K562 (cell line): ENCODE results near the gene SHOC1. TPM values are rescaled to one million over a fixed set of nuclear protein-coding genes. Genes with fewer than 3 reads are reported as not detected.

ENCODE experiments used
- ATAC-seq: fragments of 200-7000 bp; cut with Tn5 transposase; 3 replicates; pipeline ENCODE4 v1.9.1; 2020; ENCODE audit warnings: moderate library complexity
- BruUV-seq: library from RNA; stranded (reverse); fragments of 400-500 nt; replicated peaks from 2 replicates; lab custom pipeline; 2021; lab: Mats Ljungman, UMichigan
- CTCF ChIA-PET: fragments of 300-600 bp; formaldehyde crosslinking; extraction: SDS; loops from one replicate; lab custom pipeline; 2021; ENCODE audit warnings: low intra/inter-chr PET ratio; lab: Yijun Ruan, JAX
- POLR2A ChIA-PET: fragments of 300-600, 350-650 bp; sonication (Branson Sonifier 250); formaldehyde crosslinking; extraction: SDS; loops from one replicate; lab custom pipeline; 2021; ENCODE audit warnings: antibody characterized with exemption, inconsistent platforms; lab: Yijun Ruan, JAX
- DNase-seq, 4 experiments: peaks; one replicate each; pipeline versions ENCODE4 v3.0.0 to v3.0.0-alpha.2; 2011 to 2018; ENCODE audit warnings: low spot score in 3 of 4, mixed read lengths in 3 of 4; ENCODE audit errors: extremely low read depth in 1 of 4
- FAIRE-seq: peaks from 2 replicates; lab custom pipeline; 2011; peaks lifted over from hg19 to GRCh38; lab: Jason Lieb, UNC
- H2AFZ ChIP-seq: 2 replicates; pipeline ENCODE4 v1.6.0; 2011; ENCODE audit warnings: low read depth, low read length, control low read depth, inconsistent platforms
- H3K27ac ChIP-seq: fragments of 200-600 bp; 3 replicates; pipeline ENCODE4 v1.8.0; 2011; ENCODE audit warnings: low read depth, mild to moderate bottlenecking, control low read depth, inconsistent platforms, low read length, moderate library complexity, mixed read lengths; ENCODE audit errors: extremely low read depth
- H3K27me3 ChIP-seq, 2 experiments: fragments of 300-600 bp in 1 of 2; 2 replicates in 1 of 2; 3 replicates in 1 of 2; pipeline versions ENCODE4 v1.6.0 to v1.8.0; 2011; ENCODE audit warnings: inconsistent platforms in 2 of 2, low read length in 2 of 2, mild to moderate bottlenecking in 1 of 2, mixed read lengths in 1 of 2, moderate library complexity in 1 of 2; ENCODE audit not compliant: control insufficient read depth in 2 of 2, insufficient read depth in 2 of 2
- H3K36me3 ChIP-seq: fragments of 300-600 bp; 3 replicates; pipeline ENCODE4 v1.8.0; 2011; ENCODE audit warnings: mild to moderate bottlenecking, low read length, inconsistent platforms; ENCODE audit not compliant: control insufficient read depth, insufficient read depth
- H3K4me1 ChIP-seq, 2 experiments: fragments of 200-600 bp in 1 of 2; replicated peaks in 1 of 2; 2 replicates in 1 of 2; 3 replicates in 1 of 2; pipeline versions ENCODE4 v1.5.1 to v1.8.0; 2011; ENCODE audit warnings: inconsistent platforms in 2 of 2, low read length in 2 of 2, mild to moderate bottlenecking in 1 of 2, mixed read lengths in 1 of 2, moderate library complexity in 1 of 2; ENCODE audit not compliant: control insufficient read depth in 2 of 2, insufficient read depth in 2 of 2
- H3K4me2 ChIP-seq: 2 replicates; pipeline ENCODE4 v1.6.1; 2011; ENCODE audit warnings: low read length, control low read depth, inconsistent platforms, mixed read lengths; ENCODE audit not compliant: insufficient read depth
- H3K4me3 ChIP-seq: fragments of 200-600 bp; sonication (generic), shearing (Covaris generic); 2 replicates; pipeline ENCODE4 v1.5.1; 2016; ENCODE audit warnings: control low read depth, inconsistent platforms
- H3K79me2 ChIP-seq: fragments of 200-600 bp; 3 replicates; pipeline ENCODE4 v1.8.0; 2011; ENCODE audit warnings: low read length, inconsistent platforms; ENCODE audit not compliant: control insufficient read depth, insufficient read depth
- H3K9ac ChIP-seq, 2 experiments: 2 replicates each; pipeline versions ENCODE4 v1.6.0 to v1.6.1; 2011; ENCODE audit warnings: low read depth in 2 of 2, low read length in 2 of 2, control low read depth in 1 of 2, inconsistent platforms in 1 of 2, mild to moderate bottlenecking in 1 of 2, mixed read lengths in 1 of 2; ENCODE audit not compliant: insufficient read depth in 1 of 2
- H3K9me1 ChIP-seq: one replicate; pipeline ENCODE4 v1.6.0; 2011; ENCODE audit warnings: inconsistent platforms, mild to moderate bottlenecking, low read length, moderate library complexity; ENCODE audit not compliant: control insufficient read depth, insufficient read depth
- H3K9me3 ChIP-seq: replicated peaks from 2 replicates; pipeline ENCODE4 v1.5.1; 2011; ENCODE audit warnings: low read depth, low read length, inconsistent platforms; ENCODE audit not compliant: control insufficient read depth, insufficient read depth
- H4K20me1 ChIP-seq: replicated peaks from 2 replicates; pipeline ENCODE4 v1.6.1; 2011; ENCODE audit warnings: low read length, inconsistent platforms, mixed read lengths; ENCODE audit not compliant: control insufficient read depth, insufficient read depth
- DACH1 ChIP-seq: fragments of 450-650 bp; IDR thresholded peaks from 2 replicates; pipeline ENCODE4 v1.6.1; 2018; ENCODE audit not compliant: partially characterized antibody
- DLX4 ChIP-seq: fragments of 250-450 bp; sonication (Bioruptor Pico); IDR thresholded peaks from 2 replicates; pipeline ENCODE4 v1.6.1; 2021; ENCODE audit warnings: mild to moderate bottlenecking
- ETV6 ChIP-seq, 3 experiments: fragments of 150-350 bp in 1 of 3; sonication (generic) in 1 of 3; formaldehyde crosslinking in 1 of 3; IDR thresholded peaks; 2 replicates each; pipeline versions ENCODE4 v1.6.1 to v1.8.0; 2014 to 2022; ENCODE audit warnings: borderline replicate concordance in 2 of 3, low read depth in 2 of 3, antibody characterized with exemption in 1 of 3, low read length in 1 of 3, mild to moderate bottlenecking in 1 of 3, missing genetic modification reagents in 1 of 3
- MTA3 ChIP-seq: fragments of 450-650 bp; formaldehyde crosslinking; IDR thresholded peaks from 2 replicates; pipeline ENCODE4 v1.6.1; 2017; ENCODE audit warnings: mild to moderate bottlenecking, borderline replicate concordance
- RB1 ChIP-seq: fragments of 450-650 bp; IDR thresholded peaks from 2 replicates; pipeline ENCODE4 v1.6.1; 2017; ENCODE audit warnings: low read depth, mild to moderate bottlenecking
- THRAP3 ChIP-seq: fragments of 450-650 bp; IDR thresholded peaks from 2 replicates; pipeline ENCODE4 v1.6.1; 2016; ENCODE audit warnings: mild to moderate bottlenecking, inconsistent platforms, borderline replicate concordance
- ZBTB11 ChIP-seq, 3 experiments: fragments of 200-800 bp in 1 of 3; fragments of 250-450 bp in 1 of 3; fragments of 450-650 bp in 1 of 3; sonication (Bioruptor Pico) in 1 of 3; sonication (Bioruptor generic) in 1 of 3; formaldehyde crosslinking in 1 of 3; IDR thresholded peaks; 2 replicates each; pipeline versions ENCODE4 v1.6.1 to v1.8.0; 2016 to 2022; ENCODE audit warnings: mild to moderate bottlenecking in 2 of 3, missing genetic modification characterization in 2 of 3, missing compliant biosample characterization in 1 of 3, moderate library complexity in 1 of 3
- ZNF592 ChIP-seq: fragments of 450-650 bp; IDR thresholded peaks from 2 replicates; pipeline ENCODE4 v1.6.1; 2017; ENCODE audit warnings: antibody characterized with exemption, mild to moderate bottlenecking
- WGBS: fragments of 100-300 bp; shearing (Covaris generic); methylation state at CpG from one replicate; pipeline ENCODE4 v1.1.6; 2016; ENCODE audit warnings: low coverage, mixed read lengths; ENCODE audit not compliant: insufficient coverage; ENCODE audit errors: missing lambda C conversion rate; 5-methylcytosine and 5-hydroxymethylcytosine counted together
- in situ Hi-C: fragments of 300-500 bp; cut with MboI; formaldehyde crosslinking; loops from 4 replicates; pipeline ENCODE4 v1.15.0; 2018; ENCODE audit warnings: inconsistent platforms, mixed read lengths
- intact Hi-C: fragments of 100-400 bp; cut with micrococcal nuclease; formaldehyde crosslinking; loops from 2 replicates; pipeline ENCODE4 v1.14.2; 2022
- polyA plus RNA-seq, 8 experiments: library from polyadenylated mRNA; depleted of rRNA in 4 of 8; stranded (reverse) in 5 of 8; unstranded in 3 of 8; fragments of >200 nt; fragmentation: Nextera tagmentation in 2 of 8; fragmentation: Illumina TruSeq in 1 of 8; extraction: Ambion mirVana in 2 of 8; extraction: Trizol in 1 of 8; gene quantifications; 2 replicates each; pipeline versions ENCODE4 v1.2.1 to v1.2.3, GENCODE V29; 2011 to 2014; ENCODE audit warnings: inconsistent platforms in 1 of 8, missing spikeins in 1 of 8
- total RNA-seq, 7 experiments: library from RNA; depleted of rRNA in 6 of 7; stranded (reverse); fragments of >200 nt in 6 of 7; fragmentation: Illumina TruSeq in 2 of 7; extraction: Trizol in 2 of 7; gene quantifications; 2 replicates each; pipeline versions ENCODE4 v1.2.1 to v1.2.3, GENCODE V29; 2011 to 2021; ENCODE audit warnings: low replicate concordance in 1 of 7

SHOC1 gene
- total and polyA plus RNA-seq, 9 of the 15 experiments (the other 6 are each of a cell fraction or from before 2014, with no cell fraction given) = 0.03 to 0.09 (median 0.04) TPM; not detected in 6

- Histone ChIP-seq H3K9ac (no peak overlapping the region), H3K79me2 (no peaks in the 10 kb centered on the region), H3K9me3 (no peaks in the 10 kb centered on the region), H3K9me1 (no peaks in the 10 kb centered on the region), H3K27ac (no peak overlapping the region), H3K27me3 (no peaks in the 10 kb centered on the region; a peak in 1 of 5 replicates), H2AFZ (no peak overlapping the region), H3K4me2 (no peak overlapping the region), H3K36me3 (no peaks in the 10 kb centered on the region), H4K20me1 (no peaks in the 10 kb centered on the region), H3K4me1 (no peaks in the 10 kb centered on the region), H3K4me3 (no peak overlapping the region)
- CTCF ChIA-PET = no interaction called here
- no TSS peak for BruUV-seq
- DNase-seq (no peak), ATAC-seq (no peak), FAIRE-seq (no peak)
- in situ Hi-C loops = no loop called here
- 30% methylated on average over 2 of the region's 2 CpGs for WGBS
- POLR2A ChIA-PET = interaction anchor here (0.7 to 1.6 kb wide), 2 partner anchors 8 to 23 kb away, joined by 3 to 5 read pairs; no protein-coding TSS in a partner anchor
- intact Hi-C loops = no loop called here
- TF ChIP-seq THRAP3 (no peak), ZBTB11 (CRISPR knock-in tag; IDR thresholded peaks at IDR 0.05) (no peak), RB1 (no peak), ZNF592 (no peak), DLX4 (no peak), DACH1 (no peak), MTA3 (no peak), ETV6 (IDR thresholded peaks at IDR 0.05; ENCODE audit: borderline replicate concordance in 1 of 2, low read depth in 2 of 2, low read length in 1 of 2) (no peak), ETV6 (CRISPR knock-in tag; IDR thresholded peaks at IDR 0.05; ENCODE audit: borderline replicate concordance) (no peak)
Measured at GRCh38 chr9:111804636-111805035, 9.9 kb upstream of the SHOC1 start.
